ENCODE data around the gene PCSK6.

GRCh38 chr15:101533371-101534140 is 44.0 kb upstream of the PCSK6 start:
- no peak for TF ChIP-seq POLR2A (IDR thresholded peaks at IDR 0.05; ENCODE audit: low read length)
- TF ChIP-seq GATA1 (IDR thresholded peaks at IDR 0.05; ENCODE audit: low read depth, low read length) = no peak

Measured in erythroblast (primary cell).